Prostate gland (tissue), 2 donors: Measurements from ENCODE around the gene PDE7B. TPM values are rescaled to one million over a fixed set of nuclear protein-coding genes. Genes with fewer than 3 reads are reported as not detected.

Experiments used
- DNase-seq: peaks from one replicate; pipeline ENCODE4 v3.0.0-alpha.2; 2019; ENCODE audit warnings: low spot score
- H3K27ac ChIP-seq, 2 donors: fragments of 200-600 bp; sonication (generic); 2 replicates each; pipeline ENCODE4 v1.5.1; 2017 to 2019
- H3K27me3 ChIP-seq: fragments of 200-600 bp; sonication (generic); replicated peaks from 2 replicates; pipeline ENCODE4 v1.5.1; 2019; ENCODE audit not compliant: insufficient read depth
- H3K36me3 ChIP-seq, 2 donors: fragments of 200-600 bp; sonication (generic); 1 replicate in 1 of 2; 2 replicates in 1 of 2; pipeline versions ENCODE4 v1.5.1 to v1.8.1; 2017 to 2019
- H3K4me1 ChIP-seq: fragments of 200-600 bp; sonication (generic); replicated peaks from 2 replicates; pipeline ENCODE4 v1.5.1; 2019
- H3K4me3 ChIP-seq, 2 donors: fragments of 200-600 bp; sonication (generic); 2 replicates each; pipeline ENCODE4 v1.5.1; 2017 to 2019
- H3K9me3 ChIP-seq: fragments of 200-600 bp; sonication (generic); 2 replicates; pipeline ENCODE4 v1.5.1; 2017
- POLR2A ChIP-seq: fragments of 450-650 bp; IDR thresholded peaks from one replicate; pipeline ENCODE4 v1.6.1; 2016; ENCODE audit warnings: antibody characterized with exemption, mild to moderate bottlenecking
- POLR2AphosphoS5 ChIP-seq: sonication (generic); formaldehyde crosslinking; IDR thresholded peaks from one replicate; pipeline ENCODE4 v1.6.1; 2017; ENCODE audit warnings: antibody characterized with exemption
- WGBS: methylation state at CpG from one replicate; pipeline ENCODE4 v1.1.5; 2018; 5-methylcytosine and 5-hydroxymethylcytosine counted together
- intact Hi-C: fragments of 100-400 bp; cut with DNase I; formaldehyde crosslinking; loops from one replicate; pipeline ENCODE4 v1.14.2; 2022
- total RNA-seq, 2 donors: library from RNA; depleted of rRNA; stranded (reverse); fragments of >200 nt; gene quantifications; one replicate each; pipeline ENCODE4 v1.1.0, GENCODE V29; 2016
- TF ChIP-seq, protein P1 (sequence below), 4 experiments: fragments of 200-600 bp in 2 of 4; fragments of 450-650 bp in 2 of 4; sonication (generic) in 2 of 4; IDR thresholded peaks; 1 replicate in 3 of 4; 2 replicates in 1 of 4; pipeline ENCODE4 v1.5.1; 2016 to 2019; ENCODE audit warnings: antibody characterized with exemption in 4 of 4, mild to moderate bottlenecking in 2 of 4, moderate library complexity in 2 of 4

The PDE7B gene
- total RNA-seq: 1 to 10 TPM; 4.7 to 6.3 TPM

DNA sequence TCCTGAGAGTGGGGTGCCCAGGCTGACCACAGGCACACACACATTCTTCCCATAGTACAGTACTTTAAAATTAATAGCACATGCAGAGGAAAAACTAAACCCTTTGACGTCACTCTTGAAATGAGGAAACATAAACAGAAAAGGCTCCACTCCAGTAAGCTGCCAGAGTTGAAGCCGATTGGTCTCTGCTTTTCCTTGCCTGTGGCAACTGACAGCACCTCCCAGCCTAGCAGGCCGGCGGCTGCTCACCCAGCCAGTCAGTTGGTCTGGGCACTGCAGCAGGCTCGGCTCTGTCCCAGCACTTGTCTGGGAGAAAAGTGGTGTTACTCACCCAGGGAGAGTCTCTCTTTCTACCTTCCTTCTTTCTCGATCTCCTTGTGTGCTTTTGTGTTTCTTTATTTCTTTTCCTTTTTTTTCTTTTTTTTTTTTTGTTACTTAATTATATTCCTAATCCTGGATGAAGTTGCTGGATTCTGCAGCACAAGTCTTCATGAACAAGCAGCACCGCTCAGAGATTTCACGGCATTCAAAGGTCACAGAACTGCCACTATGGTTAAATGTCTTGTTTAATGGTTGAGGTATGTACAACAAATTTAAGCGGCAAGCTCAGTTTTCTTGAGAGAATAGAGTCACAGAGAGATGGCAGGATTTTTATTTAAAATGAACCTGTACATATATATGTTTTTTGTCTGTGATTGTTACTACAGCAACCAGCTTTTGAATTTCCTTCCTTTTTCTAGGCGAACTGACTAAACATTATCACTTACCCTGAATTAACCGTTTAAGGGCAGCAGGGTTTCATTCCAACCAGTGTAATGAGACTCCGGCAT lies at the start of gene PDE7B:
TSS of gene PDE7B (plus strand) at position 260 of the 830 bp plus-strand sequence.
- H3K36me3 ChIP-seq: no peaks in the 10 kb centered on the region
- H3K27ac ChIP-seq: peak within 1 kb of the TSS; percentile 4 to 28
- H3K4me1 ChIP-seq: no peaks in the 10 kb centered on the region
- TF ChIP-seq, protein P1, sequence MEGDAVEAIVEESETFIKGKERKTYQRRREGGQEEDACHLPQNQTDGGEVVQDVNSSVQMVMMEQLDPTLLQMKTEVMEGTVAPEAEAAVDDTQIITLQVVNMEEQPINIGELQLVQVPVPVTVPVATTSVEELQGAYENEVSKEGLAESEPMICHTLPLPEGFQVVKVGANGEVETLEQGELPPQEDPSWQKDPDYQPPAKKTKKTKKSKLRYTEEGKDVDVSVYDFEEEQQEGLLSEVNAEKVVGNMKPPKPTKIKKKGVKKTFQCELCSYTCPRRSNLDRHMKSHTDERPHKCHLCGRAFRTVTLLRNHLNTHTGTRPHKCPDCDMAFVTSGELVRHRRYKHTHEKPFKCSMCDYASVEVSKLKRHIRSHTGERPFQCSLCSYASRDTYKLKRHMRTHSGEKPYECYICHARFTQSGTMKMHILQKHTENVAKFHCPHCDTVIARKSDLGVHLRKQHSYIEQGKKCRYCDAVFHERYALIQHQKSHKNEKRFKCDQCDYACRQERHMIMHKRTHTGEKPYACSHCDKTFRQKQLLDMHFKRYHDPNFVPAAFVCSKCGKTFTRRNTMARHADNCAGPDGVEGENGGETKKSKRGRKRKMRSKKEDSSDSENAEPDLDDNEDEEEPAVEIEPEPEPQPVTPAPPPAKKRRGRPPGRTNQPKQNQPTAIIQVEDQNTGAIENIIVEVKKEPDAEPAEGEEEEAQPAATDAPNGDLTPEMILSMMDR (IDR thresholded peaks at IDR 0.05): no peak
- TF ChIP-seq POLR2AphosphoS5 (peak; percentile 69), POLR2A (peak; percentile 48)
- H3K4me3 ChIP-seq: peak within 1 kb of the TSS; percentile 9 to 16
- DNase-seq: peak; percentile 44
- H3K9me3 ChIP-seq: no peaks in the 10 kb centered on the region
- intact Hi-C loops: loop anchor here (5.0 kb wide), 1 partner anchor 86 kb away; no protein-coding TSS in a partner anchor
- WGBS: 22% methylated on average over 12 of the region's 12 CpGs
- no peaks in the 10 kb centered on the region for H3K27me3 ChIP-seq

DNA sequence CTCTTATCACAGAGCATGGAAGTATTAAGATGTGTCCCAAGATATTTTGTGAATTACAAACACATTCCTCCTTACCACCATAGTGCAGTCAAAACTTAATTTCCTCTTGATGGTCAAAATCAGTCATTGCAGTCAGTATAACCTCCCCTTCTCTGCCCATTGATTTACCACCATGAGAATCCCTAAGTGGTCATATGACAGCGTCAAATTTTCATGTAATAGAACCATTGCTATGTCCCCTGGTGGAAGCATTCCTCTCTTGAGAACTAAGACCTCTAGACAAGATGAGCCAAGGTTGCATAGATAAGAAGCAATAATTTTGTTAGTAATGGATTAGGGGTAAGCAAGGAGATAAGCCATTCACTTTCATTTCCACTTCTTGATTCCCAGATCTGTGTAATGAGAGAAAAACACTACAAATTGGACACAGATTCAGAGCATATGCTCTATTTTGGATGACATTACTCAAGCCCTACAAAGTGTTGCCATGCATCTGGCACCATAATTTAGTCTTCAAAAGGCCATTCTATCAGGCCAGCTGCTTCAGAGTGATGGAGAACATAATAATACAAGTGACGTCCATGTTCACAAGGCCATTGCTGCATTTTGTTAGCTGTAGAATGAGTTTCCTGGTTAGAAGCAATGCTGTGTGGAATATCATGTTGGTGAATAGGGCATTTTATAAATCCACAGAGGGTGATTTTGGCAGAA lies 49.6 kb upstream of the PDE7B start:
- no peaks in the 10 kb centered on the region for H3K27me3 ChIP-seq
- H3K4me1 ChIP-seq: no peaks in the 10 kb centered on the region
- H3K9me3 ChIP-seq: no peaks in the 10 kb centered on the region
- intact Hi-C loops: no loop called here
- no peak for TF ChIP-seq POLR2A
- TF ChIP-seq POLR2AphosphoS5: no peak
- TF ChIP-seq, protein P1 (IDR thresholded peaks at IDR 0.05): no peak
- H3K4me3 ChIP-seq: no peak overlapping the region
- no peak for DNase-seq
- no peak overlapping the region for H3K27ac ChIP-seq
- no peaks in the 10 kb centered on the region for H3K36me3 ChIP-seq
- 89% methylated on average over 2 of the region's 2 CpGs for WGBS

DNA sequence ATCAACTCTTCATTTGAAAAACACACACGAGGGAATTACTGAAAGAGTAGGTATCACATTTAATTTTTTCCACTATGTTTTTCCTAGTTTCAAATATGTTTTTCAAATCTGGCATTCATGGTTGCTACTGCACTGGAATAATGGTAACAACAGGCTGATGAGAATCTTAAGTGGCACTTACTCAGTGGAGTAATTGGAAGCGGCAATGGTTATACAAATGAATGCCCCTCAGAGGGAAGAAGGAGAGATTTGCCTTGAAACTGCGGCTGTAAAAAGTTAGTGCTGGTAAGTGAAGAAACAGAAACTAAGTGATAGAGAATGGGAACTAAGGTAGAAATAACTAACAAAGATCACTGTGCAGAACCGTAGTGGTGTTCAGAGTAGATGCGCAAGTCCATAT lies 41.0 kb upstream of the PDE7B start:
- no peak overlapping the region for H3K4me3 ChIP-seq
- no peaks in the 10 kb centered on the region for H3K27me3 ChIP-seq
- intact Hi-C loops: no loop called here
- no peaks in the 10 kb centered on the region for H3K36me3 ChIP-seq
- TF ChIP-seq POLR2AphosphoS5: no peak
- TF ChIP-seq, protein P1 (IDR thresholded peaks at IDR 0.05): no peak
- no peak for TF ChIP-seq POLR2A
- H3K4me1 ChIP-seq: no peaks in the 10 kb centered on the region
- 71% methylated on average over 5 of the region's 5 CpGs for WGBS
- H3K27ac ChIP-seq: no peak overlapping the region
- no peaks in the 10 kb centered on the region for H3K9me3 ChIP-seq
- no peak for DNase-seq

DNA sequence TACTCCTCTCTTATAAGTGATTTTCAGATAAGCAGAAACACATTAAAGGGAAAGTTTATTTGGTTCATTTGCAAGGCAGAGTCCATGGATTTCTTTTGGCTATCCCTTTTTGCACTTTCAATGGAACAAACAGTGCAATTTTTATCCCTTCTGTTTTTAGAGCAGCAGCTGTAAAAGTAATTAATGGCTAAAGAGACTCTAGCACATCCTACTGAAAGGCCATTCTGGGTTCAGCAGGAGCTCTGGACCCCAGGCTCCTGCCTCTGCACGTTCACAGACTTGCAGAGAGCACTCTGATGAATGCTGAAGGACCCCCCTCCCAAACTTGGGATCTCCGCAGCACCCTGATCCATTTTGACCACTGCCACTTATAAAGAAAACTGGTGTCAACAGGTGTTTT lies 40.3 kb upstream of the PDE7B start:
- Histone ChIP-seq H3K4me1 (no peaks in the 10 kb centered on the region), H3K4me3 (no peak overlapping the region), H3K9me3 (no peaks in the 10 kb centered on the region), H3K27ac (no peak overlapping the region), H3K36me3 (no peaks in the 10 kb centered on the region), H3K27me3 (no peaks in the 10 kb centered on the region)
- 65% methylated on average over 2 of the region's 2 CpGs for WGBS
- DNase-seq: no peak
- TF ChIP-seq POLR2AphosphoS5 (no peak), POLR2A (no peak)
- TF ChIP-seq, protein P1 (IDR thresholded peaks at IDR 0.05): no peak
- intact Hi-C loops: no loop called here
